ENCODE data around the gene CHCHD4.
A peak's percentile ranks its signal among the peaks of the same experiment; 100 is the strongest.

The CHCHD4 gene

DNA sequence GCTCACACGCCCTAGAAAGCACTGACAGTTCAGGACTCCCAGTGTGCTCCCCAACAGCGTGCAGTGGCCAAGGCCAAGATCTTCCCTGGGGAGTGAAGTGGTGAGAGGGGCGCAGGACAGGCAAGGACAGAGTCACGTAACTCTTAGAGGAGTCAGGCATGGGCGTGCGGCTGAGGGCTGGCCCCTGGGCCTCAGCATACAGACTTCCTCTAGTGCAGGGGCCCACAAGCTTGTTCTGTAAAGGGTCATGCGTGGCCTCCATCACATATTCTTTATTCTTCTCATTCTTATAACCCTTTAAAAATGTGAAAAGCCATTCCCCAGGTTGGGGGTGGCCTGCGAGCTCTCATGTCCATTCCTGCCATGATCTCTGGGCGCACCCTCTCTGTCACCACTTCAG, 25.4 kb upstream of the CHCHD4 start:
- no peak for DNase-seq (ENCODE audit: low spot score)

DNA sequence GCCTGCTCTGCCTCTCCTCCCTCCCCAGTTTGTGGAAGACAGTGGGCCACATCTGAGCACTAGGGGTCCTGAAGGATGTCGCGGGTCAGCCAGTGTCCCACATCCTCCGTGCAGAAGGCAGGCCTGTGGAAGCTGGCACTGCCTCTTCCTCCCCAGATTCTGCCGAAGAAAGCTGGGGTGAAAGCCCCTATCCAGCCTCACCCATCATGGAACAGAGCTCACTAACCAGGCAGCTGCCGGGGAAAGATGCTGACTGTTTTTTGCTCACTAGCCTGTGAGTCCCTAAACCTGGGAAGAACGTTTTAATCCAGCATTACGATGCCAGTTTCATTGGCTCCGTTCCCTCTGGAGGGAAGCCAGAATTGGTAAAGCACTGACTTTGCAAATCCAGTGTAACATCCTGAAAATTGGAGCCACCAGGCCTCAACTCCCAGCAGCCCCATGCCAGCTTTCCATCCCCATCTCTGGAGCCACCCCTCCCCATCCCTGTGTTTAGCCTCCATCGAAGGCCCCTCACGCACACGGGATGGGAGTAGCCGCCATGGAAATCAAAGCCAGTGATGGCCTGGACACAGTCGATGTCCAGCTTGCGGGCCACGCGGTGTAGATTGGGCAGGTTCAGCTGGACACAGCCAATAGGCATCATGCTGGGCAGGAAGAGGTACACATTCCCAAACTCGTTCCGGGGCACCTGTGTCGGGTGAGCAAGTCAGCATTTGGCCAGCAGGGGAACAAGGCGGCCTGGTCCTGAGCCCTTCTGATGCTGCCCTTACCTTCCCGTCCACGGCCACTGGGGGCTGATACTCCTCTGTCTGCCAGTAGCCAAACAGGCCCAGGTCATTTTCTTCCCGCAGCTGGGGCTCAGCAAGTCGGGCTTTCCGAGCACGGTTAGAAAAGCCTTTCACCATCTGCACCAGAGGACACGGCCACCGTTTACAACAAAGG, 23.6 kb upstream of the CHCHD4 start:
- no peak for DNase-seq (ENCODE audit: low spot score)

DNA sequence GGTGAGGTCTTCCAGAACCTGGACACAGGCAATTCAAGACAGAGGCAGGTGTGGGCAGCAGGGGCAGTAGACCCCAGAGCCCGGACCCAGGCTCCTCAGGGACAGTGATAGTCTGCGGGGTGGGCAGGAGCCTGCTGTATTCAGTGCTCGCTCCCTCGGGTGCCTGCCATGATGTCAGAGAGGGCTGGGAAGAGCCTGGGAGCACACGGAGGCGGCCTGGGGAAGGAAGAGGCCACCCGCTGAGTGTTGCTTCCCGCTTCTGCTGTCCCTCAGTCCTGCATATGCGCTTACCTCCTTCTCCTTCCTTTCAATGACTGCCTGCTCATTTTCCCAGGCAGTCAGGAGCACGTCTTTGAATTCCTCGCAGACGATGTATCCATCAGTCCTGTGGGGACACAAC, 22.9 kb upstream of the CHCHD4 start:
- no peak for DNase-seq (ENCODE audit: low spot score)

DNA sequence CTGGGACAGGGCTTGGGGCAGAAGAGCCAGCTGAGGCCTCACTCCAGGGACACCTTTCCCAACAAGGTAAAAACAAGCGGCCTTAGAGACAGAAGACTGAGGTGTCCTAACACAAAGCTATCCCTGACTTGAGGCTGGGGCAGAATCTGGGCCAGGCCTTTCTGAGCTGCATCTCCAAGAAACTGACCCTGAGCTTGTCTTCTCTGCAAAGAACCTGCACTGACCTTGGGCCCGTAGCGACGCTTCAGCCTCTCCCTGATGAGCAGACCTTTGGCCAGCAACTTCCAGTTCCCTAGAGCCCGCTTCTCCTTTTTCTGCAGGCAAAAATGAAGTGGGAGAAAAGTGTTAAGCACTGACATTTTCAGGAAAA, 22.4 kb upstream of the CHCHD4 start:
- DNase-seq (ENCODE audit: low spot score) = no peak

DNA sequence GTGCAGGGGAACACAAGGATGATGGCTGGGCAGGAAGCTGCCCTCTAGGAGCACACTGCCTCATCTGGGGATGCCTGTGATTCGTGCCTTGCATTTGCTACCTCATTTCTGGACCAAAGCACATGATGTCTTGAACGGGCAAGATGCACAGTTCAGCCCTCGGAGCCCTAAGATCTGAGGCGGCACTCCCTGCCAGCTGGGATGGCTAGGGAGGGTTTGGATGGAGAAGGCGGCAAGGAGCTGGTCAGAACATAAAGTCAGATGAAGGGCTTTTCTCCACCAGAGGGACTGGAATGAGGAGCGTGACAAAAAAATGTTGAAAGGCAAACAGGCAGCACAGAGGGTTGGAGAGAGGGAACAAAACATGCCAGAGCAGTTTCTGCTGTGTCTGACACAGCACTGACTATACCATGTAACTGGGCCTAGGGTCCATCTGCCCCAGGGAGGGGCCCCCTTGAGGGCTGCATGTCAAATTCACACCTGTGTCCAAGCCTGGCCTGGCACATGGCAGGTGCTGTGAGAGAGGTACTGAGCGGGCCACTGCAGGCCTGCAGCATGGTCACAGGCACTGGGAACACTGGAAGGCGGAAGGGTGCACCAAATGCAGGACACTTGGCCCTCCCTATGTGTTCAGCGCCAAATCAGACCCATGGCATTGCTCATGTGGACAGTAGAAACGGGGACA, 21.9 kb upstream of the CHCHD4 start:
- no peak for DNase-seq (ENCODE audit: low spot score)

DNA sequence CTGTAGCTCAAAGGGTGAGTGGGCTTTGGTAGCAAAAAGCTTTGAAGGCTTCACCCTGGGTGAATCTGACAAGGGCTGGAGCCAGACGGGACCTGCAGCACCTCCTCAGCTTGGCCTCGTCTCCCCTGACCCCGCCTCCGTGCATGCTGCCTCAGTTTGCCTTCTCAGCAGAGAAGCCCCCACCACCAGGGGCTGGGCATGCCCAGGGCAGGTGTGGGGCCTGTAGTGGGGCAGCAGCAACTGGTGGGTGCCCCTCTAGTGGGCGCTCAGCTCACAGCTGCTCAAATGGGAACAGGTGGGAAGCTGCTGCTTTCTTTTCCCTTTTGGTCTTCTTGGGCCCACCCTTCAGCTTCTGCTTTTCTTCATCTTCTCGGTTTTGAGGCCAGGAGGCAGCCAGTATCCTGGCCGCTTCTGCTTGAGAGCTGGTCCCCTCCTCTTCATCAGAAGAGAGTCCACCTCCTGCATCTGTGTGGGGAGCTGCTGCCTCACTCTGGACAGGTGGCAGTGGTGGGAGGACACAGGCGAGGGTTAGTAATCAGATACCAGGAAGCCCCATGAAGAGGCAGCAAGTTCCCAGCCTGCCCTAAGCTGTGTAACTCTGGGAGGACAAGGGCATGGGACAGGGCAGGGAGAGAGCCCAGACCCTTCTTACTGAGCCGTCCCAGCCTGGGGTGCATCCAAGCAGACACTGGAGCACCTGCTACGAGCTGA, 21.2 kb upstream of the CHCHD4 start:
- no peak for DNase-seq (ENCODE audit: low spot score)

DNA sequence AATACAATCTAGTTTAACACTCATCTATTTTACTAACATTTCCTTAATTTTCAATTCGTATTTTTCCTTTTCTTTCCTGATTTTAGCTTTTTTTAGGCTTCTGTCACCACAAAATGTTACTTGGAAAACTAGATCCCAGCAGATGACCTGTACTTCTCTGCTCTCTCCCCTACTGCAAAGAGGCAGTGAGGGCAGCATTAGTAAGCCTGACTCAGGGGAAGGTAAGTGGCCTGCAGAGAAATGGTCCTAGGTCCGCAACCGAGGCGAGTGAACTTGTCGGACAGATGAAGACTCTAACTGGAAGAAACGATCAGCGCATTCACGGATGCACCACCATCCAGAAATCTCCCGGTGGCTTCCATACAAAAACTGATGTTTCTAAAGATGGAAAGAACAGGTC, 20.6 kb upstream of the CHCHD4 start:
- no peak for DNase-seq (ENCODE audit: low spot score)

DNA sequence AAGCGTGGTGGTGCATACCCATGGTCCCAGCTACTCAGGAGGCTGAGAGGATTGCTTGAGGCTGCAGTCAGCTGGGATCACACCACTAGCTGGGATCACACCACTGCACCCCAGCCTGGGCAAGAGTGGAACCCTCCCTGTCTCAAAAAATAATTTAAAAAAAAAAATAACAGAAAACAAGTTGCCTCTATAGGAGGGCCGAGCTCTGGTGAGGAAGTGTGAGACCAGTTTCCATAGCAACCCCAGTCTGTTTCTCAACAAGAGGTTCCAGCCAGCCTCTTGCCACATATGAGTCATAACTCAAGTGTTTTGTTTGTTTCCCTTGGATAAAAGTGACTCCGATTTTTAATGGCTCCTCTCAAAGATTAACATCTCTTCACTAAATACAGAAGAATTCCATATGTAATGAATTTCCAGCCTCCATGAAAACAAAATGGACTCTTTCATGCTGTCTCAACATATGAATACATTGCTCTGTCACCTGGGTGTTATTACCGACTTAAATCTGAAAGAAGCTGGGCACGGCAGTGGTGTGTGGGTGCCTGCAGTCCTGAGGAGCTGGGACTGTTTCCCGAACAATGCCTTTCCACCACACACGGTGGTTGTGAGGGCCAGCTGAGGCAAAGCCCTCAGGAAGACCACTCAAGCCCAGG, 19.9 kb upstream of the CHCHD4 start:
- DNase-seq (ENCODE audit: low spot score) = peak; percentile 40

DNA sequence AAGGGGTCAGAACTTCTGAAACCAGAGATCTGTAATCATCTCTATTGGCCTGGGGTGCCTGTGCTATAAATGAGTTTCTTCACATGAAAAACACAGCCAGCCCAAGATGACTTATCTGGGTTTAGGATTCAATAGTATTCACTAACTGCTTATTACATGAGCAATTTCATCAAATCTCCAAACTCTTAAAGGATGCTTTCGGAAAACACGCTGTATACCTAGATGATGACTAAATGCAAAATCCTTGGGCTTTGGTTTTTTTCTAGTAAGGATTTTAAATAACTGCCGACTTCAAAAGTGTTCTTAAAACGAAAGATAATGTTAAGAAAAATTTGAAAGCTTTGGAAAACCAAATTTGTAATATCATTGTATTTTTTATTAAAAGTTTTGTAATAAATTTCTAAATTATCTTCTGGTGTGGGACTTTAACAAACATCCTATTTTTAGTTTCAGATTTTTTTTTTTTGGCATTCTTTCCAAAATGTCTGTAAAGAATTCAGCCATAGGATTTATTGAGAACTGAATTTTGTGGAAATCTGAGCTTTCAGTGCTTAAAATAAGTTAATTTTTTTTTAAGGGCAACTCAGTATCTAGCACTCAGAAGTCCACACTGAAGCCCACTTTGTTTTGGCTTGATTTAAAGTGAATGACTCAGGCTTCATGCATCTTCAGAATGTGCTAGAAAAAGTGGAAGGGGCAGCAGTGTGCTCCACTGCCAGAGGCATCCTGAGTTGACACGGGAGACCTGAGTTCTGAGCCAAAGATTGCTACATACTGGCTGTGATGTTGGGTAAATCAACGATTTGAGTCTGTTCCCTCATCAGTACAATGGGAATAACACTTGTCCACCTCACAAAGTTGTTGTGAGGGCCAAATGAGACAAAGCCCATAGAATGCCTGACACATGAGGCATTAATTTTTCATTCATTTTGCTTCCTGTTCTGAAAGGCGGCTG, 18.9 kb upstream of the CHCHD4 start:
- DNase-seq (ENCODE audit: low spot score) = no peak

DNA sequence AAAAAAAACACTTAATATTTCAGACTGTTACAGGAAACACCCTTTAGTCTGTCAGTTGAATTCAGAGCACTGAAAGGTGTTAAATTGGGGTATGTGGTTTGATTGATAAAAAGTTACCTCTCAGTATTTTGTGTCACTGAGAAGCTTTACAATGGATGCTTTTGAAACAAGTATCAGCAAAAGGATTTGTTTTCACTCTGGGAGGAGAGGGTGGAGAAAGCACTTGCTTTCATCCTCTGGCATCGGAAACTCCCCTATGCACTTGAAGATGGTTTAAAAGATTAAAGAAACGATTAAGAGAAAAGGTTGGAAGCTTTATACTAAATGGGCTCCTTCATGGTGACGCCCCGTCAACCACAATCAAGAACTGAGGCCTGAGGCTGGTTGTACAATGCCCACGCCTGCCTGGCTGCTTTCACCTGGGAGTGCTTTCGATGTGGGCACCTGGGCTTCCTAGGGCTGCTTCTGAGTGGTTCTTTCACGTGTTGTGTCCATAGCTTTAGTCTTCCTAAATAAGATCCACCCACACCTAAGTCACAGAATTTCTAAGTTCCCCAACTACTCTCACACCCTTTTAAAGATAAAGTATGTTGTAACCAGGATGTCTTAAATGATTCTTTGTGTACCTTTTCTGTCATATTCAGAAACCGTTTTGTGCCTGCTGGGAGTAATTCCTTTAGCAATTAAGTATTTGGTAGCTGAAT, 18.0 kb upstream of the CHCHD4 start:
- no peak for DNase-seq (ENCODE audit: low spot score)

DNA sequence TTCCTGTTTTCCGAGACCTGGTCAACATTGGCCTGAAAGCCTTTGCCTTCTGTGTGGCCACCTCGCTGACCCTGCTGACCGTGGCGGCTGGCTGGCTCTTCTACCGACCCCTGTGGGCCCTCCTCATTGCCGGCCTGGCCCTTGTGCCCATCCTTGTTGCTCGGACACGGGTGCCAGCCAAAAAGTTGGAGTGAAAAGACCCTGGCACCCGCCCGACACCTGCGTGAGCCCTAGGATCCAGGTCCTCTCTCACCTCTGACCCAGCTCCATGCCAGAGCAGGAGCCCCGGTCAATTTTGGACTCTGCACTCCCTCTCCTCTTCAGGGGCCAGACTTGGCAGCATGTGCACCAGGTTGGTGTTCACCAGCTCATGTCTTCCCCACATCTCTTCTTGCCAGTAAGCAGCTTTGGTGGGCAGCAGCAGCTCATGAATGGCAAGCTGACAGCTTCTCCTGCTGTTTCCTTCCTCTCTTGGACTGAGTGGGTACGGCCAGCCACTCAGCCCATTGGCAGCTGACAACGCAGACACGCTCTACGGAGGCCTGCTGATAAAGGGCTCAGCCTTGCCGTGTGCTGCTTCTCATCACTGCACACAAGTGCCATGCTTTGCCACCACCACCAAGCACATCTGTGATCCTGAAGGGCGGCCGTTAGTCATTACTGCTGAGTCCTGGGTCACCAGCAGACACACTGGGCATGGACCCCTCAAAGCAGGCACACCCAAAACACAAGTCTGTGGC, 17.1 kb upstream of the CHCHD4 start:
- DNase-seq (ENCODE audit: low spot score) = no peak

DNA sequence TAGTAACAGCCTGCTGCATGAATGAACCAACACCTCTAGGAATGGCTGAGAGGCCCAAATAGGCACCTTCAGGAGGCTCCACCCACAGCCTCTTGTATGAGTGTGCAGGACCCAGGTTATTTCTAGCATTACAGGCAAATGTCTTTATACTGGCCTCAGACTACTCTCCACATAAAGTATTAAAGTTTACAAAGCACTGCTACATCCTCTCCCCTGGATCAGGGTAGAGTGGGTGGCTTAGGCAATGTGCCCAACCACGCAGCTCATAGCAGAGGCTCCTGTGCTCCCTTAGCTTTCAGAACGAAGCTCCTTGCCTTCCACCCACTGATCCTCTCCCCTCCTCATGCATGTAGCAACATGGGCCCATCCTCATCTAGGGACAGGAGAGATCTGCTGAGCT, 16.5 kb upstream of the CHCHD4 start:
- DNase-seq (ENCODE audit: low spot score) = no peak

DNA sequence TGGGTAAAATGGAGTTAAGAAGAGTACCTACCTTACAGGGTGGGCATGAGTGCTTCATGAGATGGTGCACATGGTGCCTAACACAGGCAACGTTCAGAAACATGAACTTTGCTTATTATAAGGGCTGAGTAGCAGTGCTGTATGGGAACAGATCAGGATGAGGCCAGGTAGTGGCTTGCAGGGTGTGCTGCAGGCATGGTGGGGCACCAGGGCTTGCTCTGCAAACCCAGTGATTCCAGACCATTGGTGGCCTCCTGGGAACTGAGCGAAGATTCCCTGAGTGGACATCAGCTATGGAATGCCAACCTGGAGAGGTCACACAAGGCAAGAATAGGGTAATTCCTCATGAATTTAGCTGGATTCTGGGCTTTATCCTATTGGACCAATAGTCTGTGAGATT, 16.0 kb upstream of the CHCHD4 start:
- no peak for DNase-seq (ENCODE audit: low spot score)

DNA sequence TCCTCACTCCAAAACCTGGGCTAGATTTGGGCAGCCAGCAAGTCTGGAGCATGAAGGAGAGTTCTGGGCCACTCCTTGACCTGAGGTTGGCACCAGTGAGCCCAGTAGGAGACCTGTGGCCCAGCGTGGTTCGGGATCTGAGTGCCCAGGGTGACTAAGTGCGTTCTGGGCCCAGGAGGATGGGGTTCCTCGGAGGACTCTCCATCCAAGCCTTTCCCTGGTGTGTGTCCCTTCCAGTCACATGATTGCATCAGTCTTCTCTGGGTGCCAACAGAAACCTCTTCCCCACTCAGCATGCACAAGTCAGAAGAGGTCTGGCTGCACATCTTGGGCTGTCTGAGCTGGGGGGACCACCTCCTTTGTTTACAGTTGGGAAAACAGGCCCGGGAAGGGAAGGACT, 15.1 kb upstream of the CHCHD4 start:
- no peak for DNase-seq (ENCODE audit: low spot score)

DNA sequence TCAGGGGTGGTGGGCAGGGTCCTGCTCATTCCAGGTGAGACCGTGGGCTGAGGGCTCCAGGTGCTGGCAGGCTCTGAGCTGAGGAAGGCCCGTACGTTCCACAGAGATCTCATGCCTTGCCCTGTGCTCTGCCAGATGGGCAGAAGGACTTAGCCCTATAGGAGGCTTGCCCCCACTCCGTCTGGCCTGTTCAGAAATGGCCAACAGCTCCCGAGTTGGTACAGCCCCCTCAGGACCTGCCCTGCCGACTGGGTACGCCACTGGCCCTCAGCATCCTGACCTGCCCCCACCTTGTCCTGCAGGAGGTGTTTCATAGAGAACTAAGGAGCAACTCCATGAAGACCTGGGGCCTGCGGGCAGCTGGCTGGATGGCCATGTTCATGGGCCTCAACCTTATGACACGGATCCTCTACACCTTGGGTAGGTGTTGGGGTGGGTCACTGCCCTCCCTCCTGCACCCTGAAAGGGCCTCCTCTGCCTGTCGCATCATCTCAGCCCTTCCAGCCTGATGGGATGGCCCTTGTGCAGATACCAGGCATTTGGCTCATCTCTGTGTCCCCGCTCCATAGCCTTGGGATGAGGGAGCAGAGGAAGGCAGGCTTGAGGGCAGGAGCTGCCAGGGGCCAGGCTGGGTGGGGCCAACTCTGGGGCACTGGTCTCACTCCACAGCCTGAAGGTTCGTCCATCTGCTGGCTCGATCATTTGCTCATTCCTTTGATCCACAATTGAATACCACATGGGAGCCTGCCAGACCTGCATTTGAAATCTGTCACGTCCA, 14.4 kb upstream of the CHCHD4 start:
- no peak for DNase-seq (ENCODE audit: low spot score)

DNA sequence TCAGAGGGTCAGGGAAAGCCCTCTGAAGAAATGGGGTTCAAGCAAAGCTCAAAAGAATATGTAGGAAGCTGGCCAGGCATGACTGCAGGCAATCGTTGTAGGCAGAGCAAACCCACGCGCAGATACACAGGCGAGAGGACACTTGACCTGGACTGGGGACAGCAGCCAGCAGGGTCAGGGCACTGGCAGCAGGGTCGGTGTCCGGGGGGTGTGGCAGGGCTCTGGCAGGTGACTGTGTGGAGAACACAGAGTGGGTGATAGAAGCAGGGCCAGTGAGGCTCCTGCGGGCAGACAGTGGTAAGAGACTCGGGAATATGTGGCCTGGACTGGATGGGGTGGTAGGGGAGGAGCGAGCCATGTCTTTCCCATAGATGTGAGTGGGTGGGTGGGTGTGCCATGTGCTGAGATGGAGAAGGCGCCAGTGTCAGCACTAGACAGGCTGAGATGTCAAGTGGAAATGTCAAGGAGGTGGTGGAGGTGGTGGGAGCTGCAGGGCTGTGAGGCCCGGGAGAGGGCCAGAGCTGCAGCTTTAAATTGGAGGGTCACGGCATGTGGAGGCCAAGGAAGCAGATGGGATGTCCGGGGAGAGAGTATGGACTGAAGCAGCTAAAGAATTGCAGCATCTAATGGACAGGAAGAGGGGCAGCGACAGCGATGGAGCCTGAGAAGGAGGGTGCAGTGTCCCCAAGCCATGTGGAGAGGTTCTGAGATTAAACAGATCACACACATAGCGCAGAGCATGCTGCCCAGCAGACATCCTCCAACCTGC, 13.6 kb upstream of the CHCHD4 start:
- DNase-seq (ENCODE audit: low spot score) = no peak

DNA sequence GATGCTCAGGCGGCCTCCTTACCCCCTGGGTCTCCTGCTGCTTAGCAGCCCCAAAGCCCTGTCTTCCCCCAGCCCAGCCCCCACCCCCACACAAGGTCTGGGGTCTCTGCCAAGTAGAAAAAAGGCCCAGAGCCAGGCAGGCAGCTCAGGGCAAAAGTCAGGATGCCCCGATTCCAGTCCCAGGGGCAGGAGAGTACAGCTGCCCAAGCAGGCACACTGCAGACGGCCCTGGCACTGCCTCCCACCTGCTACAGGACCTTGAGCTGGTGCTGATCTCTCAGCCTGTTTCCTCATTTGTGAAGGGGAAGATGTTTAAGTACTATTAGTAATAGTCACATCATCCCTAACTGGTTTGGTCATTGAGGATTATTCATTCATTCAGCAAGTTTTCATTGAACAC, 12.8 kb upstream of the CHCHD4 start:
- no peak for DNase-seq (ENCODE audit: low spot score)

DNA sequence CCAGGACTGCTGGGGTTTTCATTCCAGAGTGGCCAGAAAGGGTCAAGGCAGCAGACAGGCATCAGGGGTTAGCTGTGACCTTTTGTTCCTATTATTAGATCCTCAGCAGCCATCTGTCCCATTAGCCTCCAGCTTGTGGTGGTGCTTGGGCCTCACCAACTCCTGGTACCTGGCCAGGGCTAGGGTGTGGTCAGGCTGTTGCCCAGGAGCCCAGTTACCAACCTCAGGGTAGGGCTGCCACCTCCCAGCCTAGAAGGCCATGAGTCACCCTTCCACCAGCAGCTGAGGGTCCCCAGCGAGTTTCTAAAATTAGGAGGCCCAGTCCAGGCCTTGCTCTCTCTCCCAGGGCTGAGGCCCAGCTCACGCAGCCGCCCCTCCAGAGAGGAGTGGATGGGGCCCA, 12.3 kb upstream of the CHCHD4 start:
- DNase-seq (ENCODE audit: low spot score) = no peak

Data from cerebellar cortex (tissue), 1 donor.